ENCODE data around the gene ZNF345.

Gene ZNF345

GRCh38 chr19:36918090-36918489 lies 67.4 kb downstream of the ZNF345 start:
- no peak for TF ChIP-seq CTCF (IDR thresholded peaks at IDR 0.05)
- TF ChIP-seq ZFX (IDR thresholded peaks at IDR 0.05; ENCODE audit: borderline replicate concordance) = no peak
- H3K27ac ChIP-seq = no peak overlapping the region
